H1 (cell line): ENCODE measurements around the gene FLVCR2. TPM values are rescaled to one million over a fixed set of nuclear protein-coding genes. Genes with fewer than 3 reads are reported as not detected.

ENCODE experiments used
- ATF3 ChIP-seq: IDR thresholded peaks from 2 replicates; pipeline ENCODE4 v1.6.1; 2011; ENCODE audit warnings: low read depth, mild to moderate bottlenecking, low read length; ENCODE audit not compliant: insufficient read depth
- BACH1 ChIP-seq: IDR thresholded peaks from 2 replicates; pipeline ENCODE4 v1.6.1; 2012; ENCODE audit warnings: low read length, improper control_type of control experiment
- BCL11A ChIP-seq, 2 experiments: IDR thresholded peaks; one replicate each; pipeline ENCODE4 v1.6.1; 2011; ENCODE audit warnings: low read depth in 2 of 2, low read length in 2 of 2, mild to moderate bottlenecking in 2 of 2
- CEBPB ChIP-seq: IDR thresholded peaks from 2 replicates; pipeline ENCODE4 v1.6.1; 2012; ENCODE audit warnings: low read depth, low read length
- CHD1 ChIP-seq: IDR thresholded peaks from 2 replicates; pipeline ENCODE4 v1.6.1; 2012; ENCODE audit warnings: low read depth, low read length, improper control_type of control experiment
- CTBP2 ChIP-seq: IDR thresholded peaks from 2 replicates; pipeline ENCODE4 v1.7.0; 2011; ENCODE audit warnings: borderline replicate concordance, mild to moderate bottlenecking, moderate library complexity, mixed read lengths, low read length; ENCODE audit not compliant: insufficient read depth, insufficient read length
- EP300 ChIP-seq, 2 experiments: IDR thresholded peaks; 1 replicate in 1 of 2; 2 replicates in 1 of 2; pipeline ENCODE4 v1.6.1; 2011 to 2012; ENCODE audit warnings: low read depth in 2 of 2, low read length in 2 of 2, mild to moderate bottlenecking in 2 of 2, borderline replicate concordance in 1 of 2, inconsistent platforms in 1 of 2, moderate library complexity in 1 of 2
- FOSL1 ChIP-seq: IDR thresholded peaks from 2 replicates; pipeline ENCODE4 v1.6.1; 2011; ENCODE audit warnings: mild to moderate bottlenecking, low read depth, low read length, moderate library complexity; ENCODE audit not compliant: insufficient read depth
- GTF2F1 ChIP-seq: IDR thresholded peaks from 2 replicates; pipeline ENCODE4 v1.6.1; 2012; ENCODE audit warnings: low read depth, low read length, improper control_type of control experiment, borderline replicate concordance
- KDM1A ChIP-seq: fragments of 200-600, 300-600 bp; sonication (generic); IDR thresholded peaks from 2 replicates; pipeline ENCODE4 v1.7.1; 2016; ENCODE audit warnings: mild to moderate bottlenecking, low read length, borderline replicate concordance
- KDM5A ChIP-seq: fragments of 200-600 bp; IDR thresholded peaks from 2 replicates; pipeline ENCODE4 v1.7.1; 2012; ENCODE audit warnings: mild to moderate bottlenecking, low read length, inconsistent platforms, mixed read lengths
- MAFK ChIP-seq: IDR thresholded peaks from 2 replicates; pipeline ENCODE4 v1.6.1; 2012; ENCODE audit warnings: low read depth, mild to moderate bottlenecking, improper control_type of control experiment, low read length
- RAD21 ChIP-seq, 2 experiments: IDR thresholded peaks in 1 of 2; conservative IDR thresholded peaks in 1 of 2; 2 replicates each; pipeline ENCODE4 v1.6.1; 2011; ENCODE audit warnings: low read depth in 2 of 2, low read length in 2 of 2, improper control_type of control experiment in 1 of 2, inconsistent platforms in 1 of 2, mild to moderate bottlenecking in 1 of 2, moderate library complexity in 1 of 2
- RBBP5 ChIP-seq: IDR thresholded peaks from 2 replicates; pipeline ENCODE4 v1.7.1; 2012; ENCODE audit warnings: low read depth, mild to moderate bottlenecking, inconsistent platforms, low read length, moderate library complexity, borderline replicate concordance
- SAP30 ChIP-seq: fragments of 300-600 bp; sonication (generic); IDR thresholded peaks from 2 replicates; pipeline ENCODE4 v1.7.1; 2012; ENCODE audit warnings: low read length, moderate library complexity, mild to moderate bottlenecking, inconsistent platforms; ENCODE audit not compliant: insufficient read depth, insufficient replicate concordance
- SIX5 ChIP-seq: IDR thresholded peaks from 2 replicates; pipeline ENCODE4 v1.6.1; 2011; ENCODE audit warnings: mild to moderate bottlenecking, low read depth, low read length
- SP1 ChIP-seq: IDR thresholded peaks from 2 replicates; pipeline ENCODE4 v1.6.1; 2011; ENCODE audit warnings: low read depth, low read length
- SP2 ChIP-seq: IDR thresholded peaks from 2 replicates; pipeline ENCODE4 v1.6.1; 2012; ENCODE audit warnings: mild to moderate bottlenecking, low read length, inconsistent platforms
- SP4 ChIP-seq: IDR thresholded peaks from 2 replicates; pipeline ENCODE4 v1.6.1; 2012; ENCODE audit warnings: low read length, inconsistent platforms
- SRF ChIP-seq: IDR thresholded peaks from 2 replicates; pipeline ENCODE4 v1.6.1; 2011; ENCODE audit warnings: mild to moderate bottlenecking, low read depth, low read length, moderate library complexity
- SUZ12 ChIP-seq: fragments of 200-600 bp; sonication (generic); IDR thresholded peaks from 2 replicates; pipeline ENCODE4 v1.6.1; 2012; ENCODE audit warnings: mild to moderate bottlenecking, inconsistent platforms, low read length, moderate library complexity, mixed read lengths
- TAF1 ChIP-seq: IDR thresholded peaks from 2 replicates; pipeline ENCODE4 v1.6.1; 2011; ENCODE audit warnings: mild to moderate bottlenecking, low read depth, low read length
- TCF12 ChIP-seq: IDR thresholded peaks from 2 replicates; pipeline ENCODE4 v1.6.1; 2011; ENCODE audit warnings: low read depth, mild to moderate bottlenecking, low read length
- TEAD4 ChIP-seq: IDR thresholded peaks from 2 replicates; pipeline ENCODE4 v1.6.1; 2012; ENCODE audit warnings: low read depth, low read length, inconsistent platforms, mixed read lengths
- ZNF274 ChIP-seq: IDR thresholded peaks from 2 replicates; pipeline ENCODE4 v1.7.0; 2012; ENCODE audit warnings: low read length, borderline replicate concordance; ENCODE audit errors: extremely low read depth
- polyA plus RNA-seq, 7 experiments: library from polyadenylated mRNA; depleted of rRNA in 3 of 7; stranded (reverse) in 5 of 7; unstranded in 2 of 7; fragments of >200 nt in 5 of 7; fragments of 200-250 nt in 2 of 7; gene quantifications; 1 replicate in 5 of 7; 2 replicates in 1 of 7; 4 replicates in 1 of 7; pipeline versions ENCODE4 v1.2.1 to v1.2.3, GENCODE V29; 2011 to 2013; ENCODE audit warnings: missing spikeins in 2 of 7, mixed read lengths in 2 of 7
- total RNA-seq: library from RNA; stranded (reverse); fragmentation: NEBNext Ultra II Directional; extraction: Animal tissue kit (Norgen Biotek cat#: 25700); gene quantifications from 2 replicates; pipeline ENCODE4 v1.2.1, GENCODE V29; 2021

The FLVCR2 gene
- total and polyA plus RNA-seq, 2 of the 8 experiments (the other 6 are each of a cell fraction or from before 2014, with no cell fraction given), result 7.1 to 8.2 TPM

DNA sequence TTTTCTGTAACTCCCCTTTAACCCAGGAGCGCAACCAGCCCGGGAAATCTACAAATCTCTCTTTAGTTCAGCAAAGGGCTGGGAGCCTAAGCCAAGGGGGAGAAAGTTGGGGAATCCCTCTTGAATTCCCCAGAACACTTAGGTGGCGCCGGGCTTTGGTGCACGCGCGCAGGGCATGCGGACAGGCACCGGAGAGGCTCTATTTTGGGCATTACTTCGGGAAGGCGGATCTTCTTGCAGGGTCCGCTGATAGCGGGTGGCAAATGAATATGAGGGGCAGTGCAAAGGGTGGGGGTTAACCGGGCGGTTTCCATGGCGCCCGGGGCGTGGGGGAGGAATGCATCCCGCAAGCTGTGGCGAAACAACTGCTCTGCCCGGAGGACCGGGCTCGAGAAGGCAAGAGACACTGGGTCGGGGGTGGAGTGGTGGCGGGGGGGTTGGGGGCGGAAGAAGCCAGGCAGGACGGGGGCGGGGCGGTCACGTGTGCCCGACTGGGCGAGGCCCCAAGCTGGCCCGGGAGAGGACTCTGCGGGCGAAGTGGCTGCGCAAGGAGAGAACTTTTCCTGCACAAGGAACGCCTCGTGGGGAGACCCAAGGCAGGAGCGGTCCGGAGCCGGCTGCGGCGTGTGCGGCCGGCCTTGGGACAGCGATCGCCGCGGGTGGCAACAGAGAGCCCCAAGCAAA is at the start of gene FLVCR2 (continued):
- peak; percentile 59; the same call in 1 of the 2 replicates for TF ChIP-seq RBBP5
- TF ChIP-seq TAF1, result 0 out of 2 replicates have a peak, but pooled peaks have one; percentile 34
- no peak for TF ChIP-seq SP1
- TF ChIP-seq SUZ12, result 0 out of 2 replicates have a peak, but pooled peaks have one; percentile 2
- no peak for TF ChIP-seq SRF
- TF ChIP-seq BACH1, result no peak
- no peak for TF ChIP-seq KDM1A
- TF ChIP-seq SP4, result no peak
- no peak for TF ChIP-seq BCL11A (IDR thresholded peaks at IDR 0.05; ENCODE audit: low read depth in 2 of 2, low read length in 2 of 2)
- no peak for TF ChIP-seq KDM5A
- no peak for TF ChIP-seq EP300 (IDR thresholded peaks at IDR 0.05; ENCODE audit: borderline replicate concordance in 1 of 2, low read depth in 2 of 2, low read length in 2 of 2)
- peak; percentile 35 for TF ChIP-seq SAP30
- TF ChIP-seq RAD21 (IDR thresholded peaks at IDR 0.05 in 1 of 2, conservative IDR thresholded peaks at IDR 0.05 in 1 of 2; ENCODE audit: low read depth in 2 of 2, low read length in 2 of 2), result no peak
- TF ChIP-seq CTBP2, result no peak
- TF ChIP-seq TCF12, result no peak
- TF ChIP-seq CEBPB, result no peak
- TF ChIP-seq ZNF274, result no peak
- TF ChIP-seq GTF2F1, result no peak
- no peak for TF ChIP-seq SIX5
- no peak for TF ChIP-seq SP2
- no peak for TF ChIP-seq FOSL1
- TF ChIP-seq TEAD4, result no peak
- TF ChIP-seq ATF3, result no peak
- TF ChIP-seq CHD1, result no peak
- TF ChIP-seq MAFK, result no peak
